ENCODE data around the gene TNFAIP6.

The TNFAIP6 gene

GRCh38 chr2:151359768-151360461 is 2.5 kb downstream of the TNFAIP6 start:
- DNase-seq (ENCODE audit: low read depth) = no peak

- DNase-seq (ENCODE audit: low read depth) = no peak
These were observed 4.4 kb downstream of the TNFAIP6 start for GRCh38 chr2:151361674-151362370.

GRCh38 chr2:151363709-151364108 is 6.3 kb downstream of the TNFAIP6 start:
- no peak for DNase-seq (ENCODE audit: low read depth)

GRCh38 chr2:151367571-151367970 is 10.2 kb downstream of the TNFAIP6 start:
- no peak for DNase-seq (ENCODE audit: low read depth)

GRCh38 chr2:151374436-151374835 is 17.0 kb downstream of the TNFAIP6 start:
- DNase-seq (ENCODE audit: low read depth) = no peak

- DNase-seq (ENCODE audit: low read depth) = no peak
These were observed 21.8 kb downstream of the TNFAIP6 start for GRCh38 chr2:151379169-151379568.

GRCh38 chr2:151380580-151381235 is 23.3 kb downstream of the TNFAIP6 start:
- DNase-seq (ENCODE audit: low read depth) = no peak

- no peak for DNase-seq (ENCODE audit: low read depth)
These were observed 23.9 kb downstream of the TNFAIP6 start for GRCh38 chr2:151381266-151381665.

GRCh38 chr2:151388011-151388410 is 30.6 kb downstream of the TNFAIP6 start:
- DNase-seq (ENCODE audit: low read depth) = no peak

- DNase-seq (ENCODE audit: low read depth) = no peak
These were observed 34.0 kb downstream of the TNFAIP6 start for GRCh38 chr2:151391436-151391835.

- no peak for DNase-seq (ENCODE audit: low read depth)
These were observed 37.1 kb downstream of the TNFAIP6 start for GRCh38 chr2:151394509-151394908.

- no peak for DNase-seq (ENCODE audit: low read depth)
These were observed 38.4 kb downstream of the TNFAIP6 start for GRCh38 chr2:151395509-151396374.

GRCh38 chr2:151399981-151400380 is 42.6 kb downstream of the TNFAIP6 start:
- no peak for DNase-seq (ENCODE audit: low read depth)

GRCh38 chr2:151401149-151401548 is 43.8 kb downstream of the TNFAIP6 start:
- DNase-seq (ENCODE audit: low read depth) = no peak

- no peak for DNase-seq (ENCODE audit: low read depth)
These were observed 46.5 kb downstream of the TNFAIP6 start for GRCh38 chr2:151403914-151404313.

- DNase-seq (ENCODE audit: low read depth) = no peak
These were observed 48.0 kb downstream of the TNFAIP6 start for GRCh38 chr2:151405376-151405775.

- DNase-seq (ENCODE audit: low read depth) = no peak
These were observed 49.9 kb downstream of the TNFAIP6 start for GRCh38 chr2:151407281-151407680.

GRCh38 chr2:151408788-151409600 is 51.6 kb downstream of the TNFAIP6 start:
- DNase-seq (ENCODE audit: low read depth) = no peak

- DNase-seq (ENCODE audit: low read depth) = peak; percentile 57
These were observed 52.5 kb downstream of the TNFAIP6 start, which contains the start of gene RIF1 for GRCh38 chr2:151409601-151410484. RIF1 (plus strand) TSS chr2:151409902; CDS start chr2:151410424, 522 bp downstream.

- DNase-seq (ENCODE audit: low read depth) = peak; percentile 20
These were observed 53.1 kb downstream of the TNFAIP6 start for GRCh38 chr2:151410485-151410834.
